IMR-90 (cell line): ENCODE data around the gene PHC3. TPM values are rescaled to one million over a fixed set of nuclear protein-coding genes. Genes with fewer than 3 reads are reported as not detected.
A peak's percentile ranks its signal among the peaks of the same experiment; 100 is the strongest.

Source experiments
- ATAC-seq: fragments of 200-7000 bp; cut with Tn5 transposase; 2 replicates; pipeline ENCODE4 v1.9.1; 2020; ENCODE audit warnings: low read depth, mild to moderate bottlenecking, moderate library complexity
- BruUV-seq: library from RNA; stranded (reverse); fragments of 400-500 nt; replicated peaks from 2 replicates; lab custom pipeline; 2021; lab: Mats Ljungman, UMichigan
- CTCF ChIA-PET: fragments of 300-600 bp; formaldehyde crosslinking; extraction: SDS; loops from one replicate; lab custom pipeline; 2021; ENCODE audit warnings: antibody characterized with exemption; lab: Yijun Ruan, JAX
- POLR2A ChIA-PET: fragments of 300-600 bp; sonication (Branson Sonifier 250); formaldehyde crosslinking; loops from one replicate; lab custom pipeline; 2022; ENCODE audit warnings: antibody characterized with exemption; ENCODE audit not compliant: unreplicated experiment; lab: Charles Lee
- DNase-seq: peaks from one replicate; pipeline ENCODE4 v3.0.0; 2013
- H2AFZ ChIP-seq: replicated peaks from 2 replicates; pipeline ENCODE3; 2013; ENCODE audit warnings: low read length, mild to moderate bottlenecking; ENCODE audit not compliant: poor library complexity
- H2AK5ac ChIP-seq: 2 replicates; pipeline ENCODE4 v1.6.1; 2013; ENCODE audit warnings: low read depth, low read length, inconsistent platforms
- H2AK9ac ChIP-seq: replicated peaks from 2 replicates; pipeline ENCODE3; 2013; ENCODE audit warnings: mild to moderate bottlenecking, low read depth, low read length, moderate library complexity; ENCODE audit not compliant: poor library complexity
- H2BK120ac ChIP-seq: 2 replicates; pipeline ENCODE4 v1.6.1; 2013; ENCODE audit warnings: low read depth, low read length, inconsistent platforms
- H2BK15ac ChIP-seq: 3 replicates; pipeline ENCODE4 v1.6.1; 2013; ENCODE audit warnings: low read depth, low read length, inconsistent platforms
- H2BK20ac ChIP-seq: 2 replicates; pipeline ENCODE4 v1.6.1; 2013; ENCODE audit warnings: low read depth, mild to moderate bottlenecking, inconsistent platforms, low read length, moderate library complexity
- H2BK5ac ChIP-seq: 2 replicates; pipeline ENCODE4 v1.6.1; 2013; ENCODE audit warnings: mild to moderate bottlenecking, low read depth, low read length, inconsistent platforms; ENCODE audit not compliant: poor library complexity, severe bottlenecking
- H3K14ac ChIP-seq: replicated peaks from 2 replicates; pipeline ENCODE4 v1.6.1; 2013; ENCODE audit warnings: low read depth, low read length, inconsistent platforms
- H3K18ac ChIP-seq: 2 replicates; pipeline ENCODE4 v1.6.1; 2013; ENCODE audit warnings: low read depth, low read length, control low read depth
- H3K23ac ChIP-seq: 2 replicates; pipeline ENCODE4 v1.6.1; 2013; ENCODE audit warnings: low read depth, low read length, inconsistent platforms
- H3K27ac ChIP-seq: 2 replicates; pipeline ENCODE4 v1.5.1; 2013; ENCODE audit warnings: mild to moderate bottlenecking, control low read depth, low read length; ENCODE audit not compliant: insufficient read depth
- H3K27me3 ChIP-seq: 2 replicates; pipeline ENCODE4 v1.6.1; 2013; ENCODE audit warnings: low read length; ENCODE audit not compliant: control insufficient read depth, insufficient read depth
- H3K36me3 ChIP-seq: 2 replicates; pipeline ENCODE4 v1.6.1; 2013; ENCODE audit warnings: low read length, mixed read lengths; ENCODE audit not compliant: control insufficient read depth, insufficient read depth
- H3K4ac ChIP-seq: 2 replicates; pipeline ENCODE4 v1.6.1; 2013; ENCODE audit warnings: low read depth, low read length, inconsistent platforms
- H3K4me1 ChIP-seq: 2 replicates; pipeline ENCODE4 v1.6.1; 2013; ENCODE audit warnings: low read length, mixed read lengths; ENCODE audit not compliant: control insufficient read depth, insufficient read depth
- H3K4me2 ChIP-seq: 2 replicates; pipeline ENCODE4 v1.6.1; 2013; ENCODE audit warnings: low read depth, mild to moderate bottlenecking, control low read depth, low read length, moderate library complexity
- H3K4me3 ChIP-seq: 2 replicates; pipeline ENCODE4 v1.5.1; 2013; ENCODE audit warnings: low read depth, mild to moderate bottlenecking, control low read depth, low read length, moderate library complexity; ENCODE audit not compliant: insufficient read depth
- H3K56ac ChIP-seq: 2 replicates; pipeline ENCODE4 v1.6.1; 2013; ENCODE audit warnings: low read length, inconsistent platforms; ENCODE audit not compliant: insufficient read depth; ENCODE audit errors: extremely low read depth
- H3K79me1 ChIP-seq, 2 experiments: 2 replicates each; pipeline ENCODE4 v1.6.1; 2013; ENCODE audit warnings: low read length in 2 of 2, inconsistent platforms in 1 of 2, low read depth in 1 of 2
- H3K9ac ChIP-seq: 2 replicates; pipeline ENCODE4 v1.6.1; 2013; ENCODE audit warnings: low read depth, low read length, control low read depth
- H3K9me1 ChIP-seq: 2 replicates; pipeline ENCODE4 v1.6.1; 2013; ENCODE audit warnings: low read length, inconsistent platforms; ENCODE audit not compliant: insufficient read depth
- H3K9me3 ChIP-seq: 2 replicates; pipeline ENCODE4 v1.6.1; 2013; ENCODE audit warnings: low read length; ENCODE audit not compliant: control insufficient read depth, insufficient read depth
- H4K20me1 ChIP-seq: 2 replicates; pipeline ENCODE4 v1.6.1; 2013; ENCODE audit warnings: low read length, inconsistent platforms; ENCODE audit not compliant: insufficient read depth
- H4K5ac ChIP-seq: 2 replicates; pipeline ENCODE4 v1.6.1; 2013; ENCODE audit warnings: mild to moderate bottlenecking, low read depth, low read length, control low read depth
- H4K8ac ChIP-seq, 2 experiments: 2 replicates each; pipeline ENCODE4 v1.6.1; 2013; ENCODE audit warnings: low read depth in 2 of 2, low read length in 2 of 2, control low read depth in 1 of 2, inconsistent platforms in 1 of 2
- H4K91ac ChIP-seq: 2 replicates; pipeline ENCODE4 v1.6.1; 2013; ENCODE audit warnings: low read depth, low read length, inconsistent platforms; ENCODE audit not compliant: insufficient read depth
- BHLHE40 ChIP-seq: fragments of 150-350 bp; IDR thresholded peaks from 2 replicates; pipeline ENCODE4 v1.6.1; 2016; ENCODE audit warnings: mild to moderate bottlenecking, low read depth, low read length
- CEBPB ChIP-seq: IDR thresholded peaks from 2 replicates; pipeline ENCODE4 v1.6.1; 2012; ENCODE audit warnings: low read depth, low read length, improper control_type of control experiment
- MAFK ChIP-seq: IDR thresholded peaks from 2 replicates; pipeline ENCODE4 v1.6.1; 2012; ENCODE audit warnings: low read depth, low read length, improper control_type of control experiment
- RAD21 ChIP-seq: IDR thresholded peaks from 2 replicates; pipeline ENCODE4 v1.6.1; 2012; ENCODE audit warnings: low read length, improper control_type of control experiment
- SMC3 ChIP-seq: fragments of 150-350 bp; IDR thresholded peaks from 2 replicates; pipeline ENCODE4 v1.6.1; 2016; ENCODE audit warnings: low read depth, mild to moderate bottlenecking, antibody characterized with exemption, low read length, moderate library complexity
- WGBS, 2 experiments: methylation state at CpG; one replicate each; pipeline versions ENCODE4 v1.1.5 to v1.1.7; 2013; ENCODE audit warnings: missing lambda C conversion rate in 2 of 2; ENCODE audit not compliant: insufficient read length in 1 of 2; ENCODE audit errors: extremely low coverage in 2 of 2; 5-methylcytosine and 5-hydroxymethylcytosine counted together
- dilution Hi-C: fragments of 300-500 bp; cut with HindIII; formaldehyde crosslinking; loops from one replicate; pipeline ENCODE4 v1.14.3; 2018; ENCODE audit warnings: low sequenced_read_pairs; ENCODE audit not compliant: unreplicated experiment
- in situ Hi-C: fragments of 300-500 bp; cut with MboI; formaldehyde crosslinking; loops from 3 replicates; pipeline ENCODE4 v1.14.3; 2019; ENCODE audit warnings: low sequenced_read_pairs, inconsistent platforms, mixed read lengths
- intact Hi-C: fragments of 100-400 bp; cut with micrococcal nuclease; formaldehyde crosslinking; loops from 2 replicates; pipeline ENCODE4 v1.10.0; 2022
- polyA plus RNA-seq, 3 experiments: library from polyadenylated mRNA; depleted of rRNA; stranded (reverse); fragments of >200 nt; gene quantifications; 2 replicates each; pipeline ENCODE4 v1.2.3, GENCODE V29; 2012; ENCODE audit warnings: low replicate concordance in 1 of 3
- total RNA-seq: library from RNA; depleted of rRNA; stranded (reverse); fragments of >200 nt; gene quantifications from 2 replicates; pipeline ENCODE4 v1.2.3, GENCODE V29; 2012
- TF ChIP-seq, protein P1 (sequence below): conservative IDR thresholded peaks from 2 replicates; pipeline ENCODE4 v1.5.1; 2012; ENCODE audit warnings: mild to moderate bottlenecking, low read depth, low read length, improper control_type of control experiment

PHC3 gene
- total and polyA plus RNA-seq, 2 of the 4 experiments (the other 2 are of a cell fraction): 18.3 to 26.3 TPM

DNA sequence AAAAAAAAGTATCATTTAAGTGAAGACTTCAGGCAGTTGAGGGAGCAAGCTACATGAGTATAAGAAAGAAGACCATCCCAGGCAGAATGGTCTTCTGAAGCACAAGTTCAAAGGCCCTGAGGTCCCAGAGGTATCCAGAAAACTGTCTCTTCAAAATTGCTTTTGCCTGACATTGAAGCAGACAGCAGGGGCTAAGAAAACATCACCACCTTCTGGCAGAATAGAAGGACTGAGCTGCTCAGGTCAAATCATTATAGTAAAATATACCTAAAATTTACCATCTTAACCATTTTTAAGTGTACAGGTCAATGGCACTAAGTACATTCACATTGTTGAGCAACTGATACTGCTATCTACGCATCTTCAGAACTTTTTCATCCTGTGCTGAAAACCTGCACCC is 127.3 kb downstream of the PHC3 start:
- BruUV-seq: no TSS peak

More for the DNA sequence above, 127.3 kb downstream of the PHC3 start:
- no peaks in the 10 kb centered on the region for H4K20me1 ChIP-seq
- WGBS, 2 experiments: no CpG with 5 or more reads among the region's 1 CpG
- H3K9me3 ChIP-seq: no peaks in the 10 kb centered on the region
- H3K4me3 ChIP-seq: no peak overlapping the region
- intact Hi-C loops (loop anchor here (1.0 kb wide), 1 partner anchor 191 kb away; no protein-coding TSS in a partner anchor), in situ Hi-C loops (loop anchor here (10.0 kb wide), 1 partner anchor 189 kb away; the partner anchor contains the start of gene LRRC31), dilution Hi-C loops (no loop called here)
- H3K36me3 ChIP-seq: no peaks in the 10 kb centered on the region
- no peaks in the 10 kb centered on the region for H3K79me1 ChIP-seq
- no peak overlapping the region for H2BK120ac ChIP-seq
- no peaks in the 10 kb centered on the region for H3K9me1 ChIP-seq
- TF ChIP-seq SMC3: no peak
- TF ChIP-seq RAD21: peak; percentile 35; the same call in 1 of the 2 replicates
- no peak for TF ChIP-seq BHLHE40
- TF ChIP-seq, protein P1, sequence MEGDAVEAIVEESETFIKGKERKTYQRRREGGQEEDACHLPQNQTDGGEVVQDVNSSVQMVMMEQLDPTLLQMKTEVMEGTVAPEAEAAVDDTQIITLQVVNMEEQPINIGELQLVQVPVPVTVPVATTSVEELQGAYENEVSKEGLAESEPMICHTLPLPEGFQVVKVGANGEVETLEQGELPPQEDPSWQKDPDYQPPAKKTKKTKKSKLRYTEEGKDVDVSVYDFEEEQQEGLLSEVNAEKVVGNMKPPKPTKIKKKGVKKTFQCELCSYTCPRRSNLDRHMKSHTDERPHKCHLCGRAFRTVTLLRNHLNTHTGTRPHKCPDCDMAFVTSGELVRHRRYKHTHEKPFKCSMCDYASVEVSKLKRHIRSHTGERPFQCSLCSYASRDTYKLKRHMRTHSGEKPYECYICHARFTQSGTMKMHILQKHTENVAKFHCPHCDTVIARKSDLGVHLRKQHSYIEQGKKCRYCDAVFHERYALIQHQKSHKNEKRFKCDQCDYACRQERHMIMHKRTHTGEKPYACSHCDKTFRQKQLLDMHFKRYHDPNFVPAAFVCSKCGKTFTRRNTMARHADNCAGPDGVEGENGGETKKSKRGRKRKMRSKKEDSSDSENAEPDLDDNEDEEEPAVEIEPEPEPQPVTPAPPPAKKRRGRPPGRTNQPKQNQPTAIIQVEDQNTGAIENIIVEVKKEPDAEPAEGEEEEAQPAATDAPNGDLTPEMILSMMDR: 0 out of 2 replicates have a peak, but pooled peaks have one; percentile 27
- TF ChIP-seq MAFK: no peak
- TF ChIP-seq CEBPB: no peak
- H2AK9ac ChIP-seq: no peak overlapping the region
- H2BK15ac ChIP-seq: no peak overlapping the region
- H2BK5ac ChIP-seq: no peak overlapping the region
- no peak overlapping the region for H3K14ac ChIP-seq
- H2BK20ac ChIP-seq: no peak overlapping the region
- H3K9ac ChIP-seq: no peak overlapping the region
- peaks cover 2% of the 10 kb centered on the region; the same call in 1 of the 2 replicates for H3K27me3 ChIP-seq
- ChIA-PET CTCF (interaction anchor here (0.6 to 1.4 kb wide), 2 partner anchors 11 to 1064 kb away, joined by 3 to 4 read pairs; no protein-coding TSS in a partner anchor), POLR2A (no interaction called here)
- H4K5ac ChIP-seq: no peak overlapping the region
- no peak overlapping the region for H2AK5ac ChIP-seq
- H3K56ac ChIP-seq: no peak overlapping the region
- H4K91ac ChIP-seq: no peak overlapping the region
- no peak overlapping the region for H4K8ac ChIP-seq
- H2AFZ ChIP-seq: no peak overlapping the region
- ATAC-seq (no peak), DNase-seq (no peak)
- no peak overlapping the region for H3K18ac ChIP-seq
- H3K4me1 ChIP-seq: no peaks in the 10 kb centered on the region
- no peak overlapping the region for H3K27ac ChIP-seq
- no peak overlapping the region for H3K4ac ChIP-seq
- no peak overlapping the region for H3K23ac ChIP-seq
- H3K4me2 ChIP-seq: no peak overlapping the region
